ENCODE measurements around the gene CHD2.

The CHD2 gene

DNA sequence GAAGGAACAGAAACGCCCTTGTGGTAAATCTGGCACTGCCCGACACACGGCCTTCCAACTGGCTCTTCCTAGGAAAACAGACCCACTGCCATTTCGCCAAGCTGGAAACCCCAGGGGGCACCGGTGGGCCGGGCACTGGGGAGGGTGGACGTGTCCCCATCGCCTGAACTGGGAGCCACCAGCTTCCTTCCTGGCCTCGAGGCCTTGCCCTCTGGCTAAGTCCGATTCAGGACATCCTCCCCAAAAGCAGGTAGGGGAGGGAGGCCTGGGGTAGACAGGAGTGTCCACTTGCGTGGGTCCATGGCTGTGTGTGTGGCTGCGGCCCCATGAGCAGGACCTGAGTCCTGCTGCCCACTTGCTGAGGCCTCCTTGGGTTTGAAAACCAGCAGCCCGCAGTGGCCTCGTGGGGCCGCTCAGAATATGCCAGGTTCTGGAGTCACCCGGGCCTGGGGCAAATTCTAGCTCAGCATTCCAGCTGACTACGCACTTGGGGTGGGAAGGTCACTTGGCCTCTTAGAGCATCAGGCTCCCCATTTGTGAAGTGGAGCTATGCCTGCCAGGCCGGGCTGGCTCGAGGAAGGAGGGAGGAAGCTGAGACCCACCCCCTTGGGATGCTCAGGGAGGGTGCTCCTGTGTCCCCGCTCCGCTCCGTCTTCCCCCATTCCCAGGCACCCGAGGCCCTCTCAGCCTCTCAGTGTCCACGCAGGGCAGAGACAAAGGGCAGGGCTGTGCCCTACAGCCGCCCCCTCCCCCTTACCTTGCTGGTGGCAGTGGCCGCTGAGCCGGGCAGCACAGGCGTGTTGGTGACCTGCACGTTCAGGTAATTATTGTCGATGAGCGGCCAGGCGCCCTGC, 151.3 kb downstream of the CHD2 start:
- Histone ChIP-seq H3K27me3 (no peaks in the 10 kb centered on the region), H3K4me1 (no peaks in the 10 kb centered on the region), H3K9me3 (no peaks in the 10 kb centered on the region; the same call in 1 of the 2 replicates), H3K4me3 (ENCODE audit: low read depth, low read length) (no peak overlapping the region), H3K36me3 (no peaks in the 10 kb centered on the region; the same call in 1 of the 2 replicates)
- no peak for DNase-seq
- TF ChIP-seq CTCF (IDR thresholded peaks at IDR 0.05; ENCODE audit: low read depth, low read length), result no peak

- no peaks in the 10 kb centered on the region for H3K27me3 ChIP-seq
- no peaks in the 10 kb centered on the region for H3K4me1 ChIP-seq
- H3K36me3 ChIP-seq, result no peaks in the 10 kb centered on the region; the same call in 1 of the 2 replicates
- peak; percentile 41 for TF ChIP-seq CTCF (IDR thresholded peaks at IDR 0.05; ENCODE audit: low read depth, low read length)
- no peaks in the 10 kb centered on the region for H3K9me3 ChIP-seq
- DNase-seq, result no peak
- no peak overlapping the region for H3K4me3 ChIP-seq (ENCODE audit: low read depth, low read length)
These were observed 152.2 kb downstream of the CHD2 start for GRCh38 chr15:93052090-93052879.

DNA sequence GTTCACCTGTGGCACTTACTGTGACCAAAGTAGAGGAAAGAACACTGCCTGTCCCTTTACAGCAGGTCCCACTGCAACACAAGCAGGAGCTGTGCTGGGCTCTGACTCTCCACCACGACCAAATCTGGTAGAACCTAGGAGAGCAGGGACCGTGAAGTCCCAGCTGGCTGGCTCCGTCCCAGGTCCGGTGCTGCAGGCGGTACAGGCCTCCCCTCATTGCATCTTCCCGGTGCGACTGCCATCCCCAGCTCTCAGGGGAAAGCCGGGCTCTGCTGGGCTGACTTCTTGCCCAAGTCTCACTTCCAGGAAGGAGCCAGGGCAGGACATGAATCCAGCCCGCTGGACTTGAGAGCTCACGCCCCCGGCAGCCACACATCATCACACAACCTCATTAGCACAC, 155.1 kb downstream of the CHD2 start:
- no peak for DNase-seq
- H3K36me3 ChIP-seq, result no peaks in the 10 kb centered on the region
- H3K27me3 ChIP-seq, result no peaks in the 10 kb centered on the region
- no peaks in the 10 kb centered on the region for H3K4me1 ChIP-seq
- no peak overlapping the region for H3K4me3 ChIP-seq (ENCODE audit: low read depth, low read length)
- TF ChIP-seq CTCF (IDR thresholded peaks at IDR 0.05; ENCODE audit: low read depth, low read length), result no peak
- no peaks in the 10 kb centered on the region for H3K9me3 ChIP-seq

GRCh38 chr15:93056836-93057235, 156.7 kb downstream of the CHD2 start:
- Histone ChIP-seq H3K9me3 (no peaks in the 10 kb centered on the region), H3K36me3 (no peaks in the 10 kb centered on the region), H3K4me1 (0 out of 2 replicates have a peak, but pooled peaks cover 2% of the 10 kb centered on the region), H3K27me3 (no peaks in the 10 kb centered on the region), H3K4me3 (ENCODE audit: low read depth, low read length) (no peak overlapping the region)
- TF ChIP-seq CTCF (IDR thresholded peaks at IDR 0.05; ENCODE audit: low read depth, low read length), result no peak
- no peak for DNase-seq

GRCh38 chr15:93057618-93058017, 157.5 kb downstream of the CHD2 start:
- no peaks in the 10 kb centered on the region for H3K36me3 ChIP-seq

More at GRCh38 chr15:93057618-93058017, 157.5 kb downstream of the CHD2 start:
- DNase-seq, result no peak
- H3K4me1 ChIP-seq, result 0 out of 2 replicates have a peak, but pooled peaks cover 2% of the 10 kb centered on the region
- no peak overlapping the region for H3K4me3 ChIP-seq (ENCODE audit: low read depth, low read length)
- TF ChIP-seq CTCF (IDR thresholded peaks at IDR 0.05; ENCODE audit: low read depth, low read length), result no peak
- no peaks in the 10 kb centered on the region for H3K9me3 ChIP-seq
- H3K27me3 ChIP-seq, result no peaks in the 10 kb centered on the region

All from BE2C (cell line).